B cell (primary cell): Measurements from ENCODE around the gene DCAF7. TPM values are rescaled to one million over a fixed set of nuclear protein-coding genes. Genes with fewer than 3 reads are reported as not detected.

Experiments
- ATAC-seq: fragments of 200-7000 bp; cut with Tn5 transposase; one replicate; pipeline ENCODE4 v1.10.0; 2021; ENCODE audit warnings: low read depth, mild to moderate bottlenecking, moderate number of reproducible peaks, moderate library complexity
- CTCF ChIA-PET: fragments of 350-600 bp; sonication (Branson Sonifier 250); formaldehyde crosslinking; loops from one replicate; lab custom pipeline; 2021; ENCODE audit warnings: antibody characterized with exemption, inconsistent platforms; lab: Charles Lee
- POLR2A ChIA-PET: fragments of 350-600 bp; sonication (Branson Sonifier 250); formaldehyde crosslinking; loops from one replicate; lab custom pipeline; 2021; ENCODE audit warnings: antibody characterized with exemption; lab: Charles Lee
- DNase-seq: peaks from one replicate; pipeline ENCODE4 v3.0.0; 2013
- H2AFZ ChIP-seq: 2 replicates; pipeline ENCODE4 v1.6.1; 2012; ENCODE audit warnings: mild to moderate bottlenecking, low read depth, low read length; ENCODE audit not compliant: insufficient read depth, poor library complexity, severe bottlenecking
- H3K27ac ChIP-seq, 2 donors: 1 replicate in 1 of 2; 2 replicates in 1 of 2; pipeline ENCODE4 v1.5.1; 2012 to 2013; ENCODE audit warnings: low read length in 2 of 2, mild to moderate bottlenecking in 2 of 2, moderate library complexity in 1 of 2
- H3K27me3 ChIP-seq, 4 experiments: fragments of 200-600 bp in 1 of 4; sonication (generic) in 1 of 4; replicated peaks in 1 of 4; 1 replicate in 2 of 4; 2 replicates in 2 of 4; pipeline versions ENCODE4 v1.6.1 to v1.7.0; 2013 to 2016; ENCODE audit warnings: low read length in 3 of 4, mild to moderate bottlenecking in 2 of 4, mixed read lengths in 1 of 4, moderate library complexity in 1 of 4; ENCODE audit not compliant: insufficient read depth in 4 of 4, control insufficient read depth in 3 of 4; ENCODE audit errors: control extremely low read depth in 1 of 4
- H3K36me3 ChIP-seq, 2 experiments: replicated peaks in 1 of 2; 1 replicate in 1 of 2; 2 replicates in 1 of 2; pipeline versions ENCODE4 v1.6.1 to v1.7.1; 2013; ENCODE audit warnings: low read length in 1 of 2; ENCODE audit not compliant: insufficient read depth in 2 of 2, control insufficient read depth in 1 of 2; ENCODE audit errors: control extremely low read depth in 1 of 2, extremely low read depth in 1 of 2
- H3K4me1 ChIP-seq, 2 donors: fragments of 200-600 bp in 1 of 2; sonication (generic) in 1 of 2; 1 replicate in 1 of 2; 2 replicates in 1 of 2; pipeline versions ENCODE4 v1.5.1 to v1.6.1; 2013 to 2017; ENCODE audit warnings: low read length in 2 of 2; ENCODE audit not compliant: control insufficient read depth in 2 of 2, insufficient read depth in 2 of 2
- H3K4me2 ChIP-seq: replicated peaks from 2 replicates; pipeline ENCODE3; 2012; ENCODE audit warnings: mild to moderate bottlenecking, low read depth, low read length; ENCODE audit not compliant: poor library complexity, severe bottlenecking
- H3K4me3 ChIP-seq, 5 experiments: fragments of 200-600 bp in 1 of 5; sonication (generic) in 1 of 5; 1 replicate in 3 of 5; 2 replicates in 2 of 5; pipeline versions ENCODE4 v1.5.1 to v1.7.0; 2011 to 2016; ENCODE audit warnings: low read length in 4 of 5, mild to moderate bottlenecking in 4 of 5, low read depth in 2 of 5, control low read depth in 1 of 5, moderate library complexity in 1 of 5; ENCODE audit not compliant: insufficient read depth in 1 of 5; ENCODE audit errors: control extremely low read depth in 1 of 5, extremely low read depth in 1 of 5
- H3K79me2 ChIP-seq: fragments of 200-600 bp; sonication (generic); one replicate; pipeline ENCODE4 v1.6.0; 2016; ENCODE audit warnings: low read length; ENCODE audit not compliant: control insufficient read depth, insufficient read depth
- H3K9ac ChIP-seq: fragments of 200-600 bp; sonication (generic); 2 replicates; pipeline ENCODE4 v1.6.1; 2017; ENCODE audit warnings: mild to moderate bottlenecking, low read length, moderate library complexity
- H3K9me3 ChIP-seq, 3 donors: one replicate each; pipeline versions ENCODE4 v1.6.1 to v1.7.1; 2013; ENCODE audit warnings: low read length in 2 of 3; ENCODE audit not compliant: control insufficient read depth in 2 of 3, insufficient read depth in 1 of 3; ENCODE audit errors: control extremely low read depth in 1 of 3
- H4K20me1 ChIP-seq: 2 replicates; pipeline ENCODE4 v1.6.0; 2012; ENCODE audit warnings: mild to moderate bottlenecking, low read length; ENCODE audit not compliant: insufficient read depth, control insufficient read depth, poor library complexity, severe bottlenecking
- H3K27ac Mint-ChIP-seq: one replicate; pipeline ENCODE4 v1.8.0; 2021; ENCODE audit warnings: mixed read lengths
- H3K27me3 Mint-ChIP-seq: one replicate; pipeline ENCODE4 v1.8.0; 2021; ENCODE audit warnings: mixed read lengths
- H3K4me1 Mint-ChIP-seq: one replicate; pipeline ENCODE4 v1.8.0; 2021; ENCODE audit warnings: mixed read lengths
- H3K4me3 Mint-ChIP-seq: one replicate; pipeline ENCODE4 v1.8.0; 2021; ENCODE audit warnings: mixed read lengths
- H3K9me3 Mint-ChIP-seq: one replicate; pipeline ENCODE4 v1.8.0; 2022; ENCODE audit warnings: mixed read lengths; ENCODE audit not compliant: insufficient read depth
- EZH2 ChIP-seq: IDR thresholded peaks from 2 replicates; pipeline ENCODE4 v1.6.1; 2012; ENCODE audit warnings: borderline replicate concordance, low read depth, mild to moderate bottlenecking, moderate library complexity, low read length; ENCODE audit not compliant: insufficient read depth, poor library complexity, severe bottlenecking
- WGBS: methylation state at CpG from one replicate; pipeline ENCODE4 v1.1.5; 2013; ENCODE audit warnings: missing lambda C conversion rate; ENCODE audit not compliant: insufficient coverage; 5-methylcytosine and 5-hydroxymethylcytosine counted together
- intact Hi-C: fragments of 100-400 bp; cut with micrococcal nuclease; formaldehyde crosslinking; loops from one replicate; pipeline ENCODE4 v1.10.0; 2022
- polyA plus RNA-seq: library from polyadenylated mRNA; depleted of rRNA; stranded (reverse); fragments of >200 nt; gene quantifications from 2 replicates; pipeline ENCODE4 v1.2.3, GENCODE V29; 2012
- total RNA-seq, 2 donors: library from RNA; stranded (reverse); fragments of 120-200 nt in 1 of 2; gene quantifications; 1 replicate in 1 of 2; 2 replicates in 1 of 2; pipeline versions ENCODE4 v1.2.3 to v1.2.4, GENCODE V29; 2013 to 2022
- TF ChIP-seq, protein P1 (sequence below): fragments of 200-600 bp; IDR thresholded peaks from one replicate; pipeline ENCODE4 v1.8.0; 2022; ENCODE audit warnings: antibody characterized with exemption, mild to moderate bottlenecking

The DCAF7 gene
- total and polyA plus RNA-seq, 2 donors (not counting 1 experiment from before 2014, with no cell fraction given) = 55.1 to 84.7 TPM

DNA sequence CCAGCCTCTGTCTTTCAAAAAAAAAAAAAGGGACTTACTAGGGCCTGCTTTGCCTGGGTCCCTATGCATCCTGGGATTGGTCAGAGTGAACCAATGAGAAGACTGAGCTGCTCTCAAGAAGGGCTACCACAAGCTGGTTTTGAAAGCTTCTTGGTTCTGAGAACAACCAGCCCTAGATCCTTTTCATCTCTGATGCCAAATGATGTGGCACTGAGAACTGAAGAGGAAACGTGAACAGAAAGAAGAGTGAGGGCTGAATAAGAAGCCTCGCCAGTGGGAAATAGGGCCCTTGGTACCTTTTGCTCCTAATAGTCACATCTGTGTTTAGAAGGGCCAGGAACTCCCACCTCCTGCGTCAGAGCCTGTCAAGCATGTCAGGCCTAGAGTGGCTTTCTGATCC, 61.1 kb downstream of the DCAF7 start:
- DNase-seq (no peak), ATAC-seq (no peak)
- Histone ChIP-seq H3K4me3 (no peak overlapping the region), H3K27ac (no peak overlapping the region), H2AFZ (no peak overlapping the region), H3K27me3 (no peaks in the 10 kb centered on the region), H3K36me3 (peaks cover 6 to 32% of the 10 kb centered on the region in 2 experiments), H4K20me1 (no peaks in the 10 kb centered on the region), H3K4me1 (no peaks in the 10 kb centered on the region), H3K9ac (no peak overlapping the region), H3K79me2 (no peaks in the 10 kb centered on the region), H3K4me2 (no peak overlapping the region), H3K9me3 (no peaks in the 10 kb centered on the region)
- intact Hi-C loops = no loop called here
- no peak overlapping the region for H3K4me3 Mint-ChIP-seq
- ChIA-PET CTCF (interaction anchor here (0.5 to 6.2 kb wide), 28 partner anchors 8 to 1652 kb away, joined by 3 to 158 read pairs (median 6); partner anchors contain the start of genes CYB561, MAP3K3 and TACO1), POLR2A (interaction anchor here (0.6 to 1.0 kb wide), 3 partner anchors 11 to 1102 kb away, joined by 3 to 7 read pairs (median 3); partner anchors contain the start of gene MAP3K3)
- no peaks in the 10 kb centered on the region for H3K27me3 Mint-ChIP-seq
- 100% methylated on average over 1 of the region's 3 CpGs for WGBS
- TF ChIP-seq EZH2 = no peak
- TF ChIP-seq, protein P1, sequence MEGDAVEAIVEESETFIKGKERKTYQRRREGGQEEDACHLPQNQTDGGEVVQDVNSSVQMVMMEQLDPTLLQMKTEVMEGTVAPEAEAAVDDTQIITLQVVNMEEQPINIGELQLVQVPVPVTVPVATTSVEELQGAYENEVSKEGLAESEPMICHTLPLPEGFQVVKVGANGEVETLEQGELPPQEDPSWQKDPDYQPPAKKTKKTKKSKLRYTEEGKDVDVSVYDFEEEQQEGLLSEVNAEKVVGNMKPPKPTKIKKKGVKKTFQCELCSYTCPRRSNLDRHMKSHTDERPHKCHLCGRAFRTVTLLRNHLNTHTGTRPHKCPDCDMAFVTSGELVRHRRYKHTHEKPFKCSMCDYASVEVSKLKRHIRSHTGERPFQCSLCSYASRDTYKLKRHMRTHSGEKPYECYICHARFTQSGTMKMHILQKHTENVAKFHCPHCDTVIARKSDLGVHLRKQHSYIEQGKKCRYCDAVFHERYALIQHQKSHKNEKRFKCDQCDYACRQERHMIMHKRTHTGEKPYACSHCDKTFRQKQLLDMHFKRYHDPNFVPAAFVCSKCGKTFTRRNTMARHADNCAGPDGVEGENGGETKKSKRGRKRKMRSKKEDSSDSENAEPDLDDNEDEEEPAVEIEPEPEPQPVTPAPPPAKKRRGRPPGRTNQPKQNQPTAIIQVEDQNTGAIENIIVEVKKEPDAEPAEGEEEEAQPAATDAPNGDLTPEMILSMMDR = no peak
- no peak overlapping the region for H3K27ac Mint-ChIP-seq
- no peaks in the 10 kb centered on the region for H3K4me1 Mint-ChIP-seq
- no peaks in the 10 kb centered on the region for H3K9me3 Mint-ChIP-seq

GRCh38 chr17:63613663-63614062, 63.4 kb downstream of the DCAF7 start:
- Histone ChIP-seq H3K9me3 (no peaks in the 10 kb centered on the region), H3K27me3 (no peaks in the 10 kb centered on the region), H3K4me1 (no peaks in the 10 kb centered on the region), H4K20me1 (no peaks in the 10 kb centered on the region), H3K36me3 (peaks cover 1 to 10% of the 10 kb centered on the region in 2 experiments), H3K79me2 (no peaks in the 10 kb centered on the region), H3K4me3 (no peak overlapping the region), H3K9ac (no peak overlapping the region), H3K27ac (no peak overlapping the region), H2AFZ (no peak overlapping the region), H3K4me2 (no peak overlapping the region)
- Mint-ChIP-seq H3K27ac (no peak overlapping the region), H3K4me3 (no peak overlapping the region), H3K4me1 (no peaks in the 10 kb centered on the region), H3K9me3 (no peaks in the 10 kb centered on the region), H3K27me3 (no peaks in the 10 kb centered on the region)
- TF ChIP-seq, protein P1 = no peak
- no peak for TF ChIP-seq EZH2
- ChIA-PET CTCF (interaction anchor here (2.2 to 6.2 kb wide), 7 partner anchors 8 to 188 kb away, joined by 6 to 158 read pairs (median 16); partner anchors contain the start of genes MAP3K3 and TACO1), POLR2A (no interaction called here)
- DNase-seq (no peak), ATAC-seq (no peak)
- intact Hi-C loops = no loop called here
- WGBS = 100% methylated on average over 1 of the region's 2 CpGs
